NCI-H2029 treated with DMSO at 0.1 percent for 48 hours (cell line): ENCODE data around the gene DHRSX.
"Not testable (repeated sequence)": the region's sequence is repeated elsewhere in the genome, so short reads cannot be mapped to it uniquely, and the experiment has no call there.

Experiments used
- DNase-seq: peaks from one replicate; lab custom pipeline; 2025; lab: John Stamatoyannopoulos, UW

DHRSX gene

GRCh38 chrX:2211667-2212066, 289.1 kb downstream of the DHRSX start:
- not testable (repeated sequence) for DNase-seq

DNA sequence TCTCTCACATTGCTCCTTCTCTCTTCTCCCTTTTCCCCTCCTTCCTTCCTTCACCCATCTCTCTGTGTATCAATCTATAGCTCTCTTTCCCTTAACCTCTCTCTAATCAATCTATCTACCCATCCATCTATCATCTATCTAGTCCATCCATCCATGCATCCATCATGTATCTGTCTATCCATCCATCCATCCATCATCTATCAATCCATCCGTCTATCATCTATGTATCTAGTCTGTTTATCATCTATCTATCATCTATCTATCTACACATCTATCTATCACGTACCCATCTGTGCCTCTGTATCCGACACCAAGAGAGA, 307.5 kb downstream of the DHRSX start:
- no peak for DNase-seq

DNA sequence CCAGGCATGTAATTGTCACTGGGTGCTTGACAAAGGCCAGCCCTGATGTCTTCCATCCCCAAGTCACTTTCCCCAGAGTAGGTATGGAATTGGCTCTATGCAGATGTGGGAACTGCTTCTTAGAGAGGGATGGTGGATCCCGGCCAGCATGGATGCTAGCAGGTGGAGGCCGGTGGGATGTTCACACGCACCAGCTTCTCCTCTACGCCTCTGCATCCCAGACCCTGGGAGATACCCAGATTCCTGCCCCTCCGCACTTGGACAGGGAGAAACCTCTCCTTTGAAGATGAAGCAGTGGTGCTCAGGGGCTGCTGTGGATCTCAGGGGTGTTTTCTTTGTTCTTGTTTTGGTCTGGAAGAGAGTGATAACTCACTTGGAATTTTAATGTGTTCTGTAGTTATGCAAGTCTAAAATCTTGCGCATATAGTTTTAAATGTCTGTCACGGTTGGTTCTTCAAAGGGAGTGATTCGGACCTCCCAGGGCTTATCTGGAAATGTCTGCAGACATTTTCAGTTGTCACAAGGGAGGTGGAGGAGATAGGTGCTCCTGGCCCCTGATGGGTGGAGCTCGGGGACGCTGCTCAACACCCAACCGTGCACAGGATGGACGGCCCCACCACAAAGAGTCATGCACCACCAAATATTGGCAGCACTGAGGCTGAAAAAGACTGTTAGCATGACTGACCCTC, 308.0 kb downstream of the DHRSX start:
- DNase-seq, result no peak

GRCh38 chrX:2188840-2189239, 311.9 kb downstream of the DHRSX start:
- no peak for DNase-seq

GRCh38 chrX:2188330-2188792, 312.4 kb downstream of the DHRSX start:
- no peak for DNase-seq

DNA sequence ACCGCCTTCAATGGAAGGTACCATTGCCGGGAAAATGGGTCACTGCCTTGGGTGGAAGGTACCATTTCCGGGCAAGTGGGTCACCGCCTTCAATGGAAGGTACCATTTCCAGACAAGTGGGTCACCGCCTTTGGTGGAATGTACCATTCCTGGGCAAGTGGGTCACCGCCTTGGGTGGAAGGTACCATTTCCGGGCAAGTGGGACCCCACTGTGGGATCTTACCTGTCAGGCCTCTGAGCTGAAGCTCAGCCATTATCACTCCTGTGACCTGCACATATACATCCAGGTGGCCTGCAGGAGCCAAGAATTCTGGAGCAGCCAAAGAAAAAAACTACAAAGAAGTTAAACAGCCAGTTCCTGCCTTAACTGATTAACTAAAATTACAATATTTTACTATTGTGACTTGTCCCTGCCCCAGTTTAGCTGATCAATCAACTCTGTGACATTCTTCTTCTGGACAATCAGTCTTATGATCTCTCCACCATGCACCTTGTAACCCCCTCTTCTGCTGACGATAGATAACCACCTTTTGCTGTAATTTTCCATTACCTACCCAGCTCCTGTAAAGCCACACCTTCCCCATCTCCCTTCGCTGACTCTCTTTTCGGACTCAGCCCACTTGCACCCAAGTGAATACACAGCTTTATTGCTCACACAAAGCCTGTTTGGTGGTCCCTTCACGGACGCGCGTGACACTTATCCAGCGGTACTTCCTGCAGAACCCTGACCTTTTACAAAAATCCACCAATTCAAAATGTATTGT, 313.2 kb downstream of the DHRSX start:
- DNase-seq, result no peak

- DNase-seq, result no peak
These were observed 315.3 kb downstream of the DHRSX start for GRCh38 chrX:2185341-2186082.

GRCh38 chrX:2184089-2184488, 316.7 kb downstream of the DHRSX start:
- DNase-seq, result no peak

GRCh38 chrX:2183193-2183725, 317.5 kb downstream of the DHRSX start:
- no peak for DNase-seq

- DNase-seq, result no peak
These were observed 323.2 kb downstream of the DHRSX start for GRCh38 chrX:2177541-2177940.

GRCh38 chrX:2176733-2177132, 324.0 kb downstream of the DHRSX start:
- no peak for DNase-seq

GRCh38 chrX:2176274-2176673, 324.5 kb downstream of the DHRSX start:
- no peak for DNase-seq

DNA sequence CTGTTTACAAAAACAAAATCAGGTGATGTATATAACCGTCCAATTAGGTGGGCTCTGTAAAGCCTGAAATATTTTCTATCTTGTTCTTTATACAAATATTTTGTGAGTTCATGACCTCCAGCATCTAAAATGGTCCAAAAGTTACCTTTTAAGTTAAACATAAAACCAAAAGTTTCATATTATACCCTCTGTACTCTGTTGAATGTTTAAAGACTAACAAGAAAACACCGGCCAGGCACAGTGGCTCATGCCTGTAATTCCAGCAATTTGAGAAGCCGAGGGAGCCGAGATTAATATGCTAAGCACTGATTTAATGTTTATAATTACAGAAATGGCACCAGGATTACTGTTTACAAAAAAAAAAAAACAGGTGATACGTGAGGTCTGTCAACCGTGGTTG, 328.4 kb downstream of the DHRSX start:
- DNase-seq, result no peak
